ENCODE measurements around the gene LTBP4.
"Not testable (repeated sequence)": the region's sequence is repeated elsewhere in the genome, so short reads cannot be mapped to it uniquely, and the experiment has no call there.

The LTBP4 gene

GRCh38 chr19:40633207-40633606 is 32.0 kb downstream of the LTBP4 start:
- no peak for DNase-seq

- DNase-seq: no peak
These were observed 37.2 kb downstream of the LTBP4 start for GRCh38 chr19:40638327-40638726.

GRCh38 chr19:40639638-40639982 is 38.4 kb downstream of the LTBP4 start:
- no peak for DNase-seq

- no peak for DNase-seq
These were observed 39.6 kb downstream of the LTBP4 start for GRCh38 chr19:40640744-40641143.

GRCh38 chr19:40641281-40641680 is 40.1 kb downstream of the LTBP4 start:
- no peak for DNase-seq

GRCh38 chr19:40642051-40642706 is 41.0 kb downstream of the LTBP4 start:
- no peak for DNase-seq

GRCh38 chr19:40642757-40643305 is 41.7 kb downstream of the LTBP4 start:
- DNase-seq: no peak

- DNase-seq: no peak
These were observed 45.6 kb downstream of the LTBP4 start for GRCh38 chr19:40646743-40647254.

GRCh38 chr19:40649903-40650675 is 48.9 kb downstream of the LTBP4 start:
- DNase-seq: not testable (repeated sequence)

GRCh38 chr19:40650749-40651305 is 49.7 kb downstream of the LTBP4 start:
- no peak for DNase-seq

GRCh38 chr19:40652303-40652702 is 51.1 kb downstream of the LTBP4 start:
- not testable (repeated sequence) for DNase-seq

- not testable (repeated sequence) for DNase-seq
These were observed 54.5 kb downstream of the LTBP4 start for GRCh38 chr19:40655684-40656083.

- no peak for DNase-seq
These were observed 56.9 kb downstream of the LTBP4 start for GRCh38 chr19:40658031-40658430.

- DNase-seq: no peak
These were observed 57.9 kb downstream of the LTBP4 start for GRCh38 chr19:40659116-40659515.

GRCh38 chr19:40659566-40659965 is 58.4 kb downstream of the LTBP4 start:
- DNase-seq: no peak

GRCh38 chr19:40661616-40662015 is 60.4 kb downstream of the LTBP4 start:
- no peak for DNase-seq

GRCh38 chr19:40662925-40663694 is 61.9 kb downstream of the LTBP4 start:
- peak; percentile 25 for DNase-seq

- no peak for DNase-seq
These were observed 62.8 kb downstream of the LTBP4 start for GRCh38 chr19:40663695-40664692.

GRCh38 chr19:40666803-40667438 is 65.8 kb downstream of the LTBP4 start:
- DNase-seq: no peak

GRCh38 chr19:40667602-40668001 is 66.4 kb downstream of the LTBP4 start:
- DNase-seq: no peak

- no peak for DNase-seq
These were observed 67.9 kb downstream of the LTBP4 start for GRCh38 chr19:40668991-40669614.

All from KG1 (cell line).